ENCODE data around the gene ZBTB49. TPM values are rescaled to one million over a fixed set of nuclear protein-coding genes. Genes with fewer than 3 reads are reported as not detected.

Gene ZBTB49
- total and polyA plus RNA-seq, 2 of the 13 experiments (the other 11 are each of a cell fraction or from before 2014, with no cell fraction given): 3.3 to 4.3 TPM

GRCh38 chr4:4327652-4328121, 37.6 kb downstream of the ZBTB49 start (continued):
- peak; percentile 32; the same call in 1 of the 2 replicates for TF ChIP-seq ZNF598 (CRISPR knock-in tag; IDR thresholded peaks at IDR 0.05; ENCODE audit: borderline replicate concordance)
- 0 out of 2 replicates have a peak, but pooled peaks have one; percentile 26 for TF ChIP-seq THAP11 (CRISPR knock-in tag; IDR thresholded peaks at IDR 0.05)
- no peak for TF ChIP-seq KMT2A (CRISPR knock-in tag; IDR thresholded peaks at IDR 0.05)
- TF ChIP-seq ZNF136 (CRISPR knock-in tag; IDR thresholded peaks at IDR 0.05; ENCODE audit: low read depth): no peak
- TF ChIP-seq TRIM24 (CRISPR knock-in tag; IDR thresholded peaks at IDR 0.05): no peak
- TF ChIP-seq SUZ12 (IDR thresholded peaks at IDR 0.05; ENCODE audit: low read depth, low read length): no peak
- peak; percentile 73; the same call in 1 of the 2 replicates for TF ChIP-seq ZFP91 (CRISPR knock-in tag; IDR thresholded peaks at IDR 0.05; ENCODE audit: borderline replicate concordance)
- TF ChIP-seq XRCC5 (optimal IDR thresholded peaks at IDR 0.05; ENCODE audit: low read length): peak; percentile 92
- no peak for TF ChIP-seq JARID2 (CRISPR knock-in tag; IDR thresholded peaks at IDR 0.05; ENCODE audit: insufficient replicate concordance)
- peak; percentile 83; the same call in 1 of the 2 replicates for TF ChIP-seq ZNF839 (CRISPR knock-in tag; IDR thresholded peaks at IDR 0.05; ENCODE audit: borderline replicate concordance)
- TF ChIP-seq SAFB2 (CRISPR knock-in tag; IDR thresholded peaks at IDR 0.05; ENCODE audit: borderline replicate concordance, low read depth): no peak
- 0 out of 2 replicates have a peak, but pooled peaks have one; percentile 60 for TF ChIP-seq ZBTB42 (CRISPR knock-in tag; IDR thresholded peaks at IDR 0.05)
- TF ChIP-seq ZNF350 (CRISPR knock-in tag; IDR thresholded peaks at IDR 0.05; ENCODE audit: borderline replicate concordance, low read depth): 0 out of 2 replicates have a peak, but pooled peaks have one; percentile 48
- no peak for TF ChIP-seq HNF4G (IDR thresholded peaks at IDR 0.05; ENCODE audit: borderline replicate concordance, low read depth, low read length)
- 0 out of 2 replicates have a peak, but pooled peaks have one; percentile 25 for TF ChIP-seq HNF4G (CRISPR knock-in tag; IDR thresholded peaks at IDR 0.05; ENCODE audit: borderline replicate concordance, low read depth)
- peak; percentile 55 for TF ChIP-seq UBTF (CRISPR knock-in tag; IDR thresholded peaks at IDR 0.05)
- TF ChIP-seq PAXIP1 (CRISPR knock-in tag; conservative IDR thresholded peaks at IDR 0.05): 0 out of 2 replicates have a peak, but pooled peaks have one; percentile 13
- TF ChIP-seq HDAC2 (CRISPR knock-in tag; IDR thresholded peaks at IDR 0.05): peak; percentile 47; the same call in 1 of the 2 replicates
- TF ChIP-seq ZNF484 (CRISPR knock-in tag; IDR thresholded peaks at IDR 0.05; ENCODE audit: borderline replicate concordance, low read depth): no peak
- 0 out of 2 replicates have a peak, but pooled peaks have one; percentile 22 for TF ChIP-seq FOXK1 (CRISPR knock-in tag; IDR thresholded peaks at IDR 0.05; ENCODE audit: borderline replicate concordance, low read depth)
- no peak for TF ChIP-seq ZNF510 (CRISPR knock-in tag; IDR thresholded peaks at IDR 0.05; ENCODE audit: low read depth)
- 0 out of 2 replicates have a peak, but pooled peaks have one; percentile 49 for TF ChIP-seq IRF2 (CRISPR knock-in tag; IDR thresholded peaks at IDR 0.05)
